ENCODE data around the gene FSTL4. TPM values are rescaled to one million over a fixed set of nuclear protein-coding genes. Genes with fewer than 3 reads are reported as not detected.

The FSTL4 gene
- total RNA-seq, 1 donor from 2014 or later, result not detected

DNA sequence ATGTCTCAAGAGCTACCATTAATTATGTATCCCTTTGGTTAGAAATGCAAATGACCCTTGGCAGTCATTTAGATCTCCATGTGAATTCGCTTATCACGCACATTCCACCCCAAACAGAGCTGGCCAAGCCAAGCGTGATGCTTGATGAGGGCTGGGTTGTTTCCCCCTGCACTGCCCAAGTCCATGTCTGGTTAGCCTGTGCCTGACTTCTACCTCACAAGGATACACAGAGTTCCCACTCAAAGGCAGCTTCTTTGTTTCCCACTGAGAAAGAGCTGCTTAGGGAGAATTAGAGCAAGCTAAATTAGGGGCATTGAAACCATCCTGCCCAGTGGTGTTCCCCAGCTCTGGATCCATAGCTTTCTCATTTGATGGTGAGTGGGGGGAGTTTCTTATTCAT is 87.2 kb downstream of the FSTL4 start:
- H3K27ac ChIP-seq (replicated peaks), result no peak overlapping the region
- intact Hi-C loops (cut with micrococcal nuclease), result no loop called here
- no peak for TF ChIP-seq CTCF (IDR thresholded peaks at IDR 0.05; ENCODE audit: borderline replicate concordance)

DNA sequence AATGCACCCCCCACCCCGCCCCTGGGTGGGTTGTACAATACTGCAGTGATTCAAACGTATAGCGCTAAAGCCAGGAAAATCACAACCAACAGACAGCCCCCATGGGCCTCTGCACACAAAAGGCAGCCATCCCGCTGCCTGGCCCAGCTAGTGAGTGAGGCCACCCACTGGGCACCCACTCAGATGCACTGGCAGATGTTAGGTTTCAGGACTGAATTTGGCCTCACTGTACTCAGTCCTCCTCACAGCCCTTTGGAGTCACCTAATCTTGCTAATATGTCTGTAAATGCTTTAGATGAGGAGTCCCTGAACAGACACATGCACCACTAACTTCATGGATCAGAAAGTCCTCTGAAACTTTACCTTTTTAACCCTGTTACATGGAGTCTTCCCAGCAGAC is 87.7 kb downstream of the FSTL4 start:
- H3K4me3 ChIP-seq, result no peak overlapping the region
- no peak for TF ChIP-seq CTCF (IDR thresholded peaks at IDR 0.05; ENCODE audit: borderline replicate concordance)
- intact Hi-C loops (cut with micrococcal nuclease), result no loop called here
- peaks cover 43% of the 10 kb centered on the region for H3K27me3 ChIP-seq (ENCODE audit: low read depth)
- no peaks in the 10 kb centered on the region for H3K36me3 ChIP-seq
- H3K4me1 ChIP-seq, result no peaks in the 10 kb centered on the region
- no peaks in the 10 kb centered on the region for H3K9me3 ChIP-seq (replicated peaks)
- no peak for DNase-seq
- no peak overlapping the region for H3K27ac ChIP-seq (replicated peaks)

More for the DNA sequence above, 87.2 kb downstream of the FSTL4 start:
- no peak for DNase-seq
- no peaks in the 10 kb centered on the region for H3K36me3 ChIP-seq
- H3K27me3 ChIP-seq (ENCODE audit: low read depth), result peaks cover 43% of the 10 kb centered on the region
- no peaks in the 10 kb centered on the region for H3K4me1 ChIP-seq
- no peak overlapping the region for H3K4me3 ChIP-seq
- no peaks in the 10 kb centered on the region for H3K9me3 ChIP-seq (replicated peaks)

GRCh38 chr5:133523961-133524586 is 88.3 kb downstream of the FSTL4 start:
- Histone ChIP-seq H3K4me3 (no peak overlapping the region), H3K27ac (replicated peaks) (no peak overlapping the region), H3K9me3 (replicated peaks) (no peaks in the 10 kb centered on the region), H3K27me3 (ENCODE audit: low read depth) (peaks cover 43% of the 10 kb centered on the region), H3K4me1 (no peaks in the 10 kb centered on the region), H3K36me3 (no peaks in the 10 kb centered on the region)
- no peak for TF ChIP-seq CTCF (IDR thresholded peaks at IDR 0.05; ENCODE audit: borderline replicate concordance)
- intact Hi-C loops (cut with micrococcal nuclease), result no loop called here
- DNase-seq, result no peak

GRCh38 chr5:133523013-133523658 is 89.2 kb downstream of the FSTL4 start:
- H3K9me3 ChIP-seq (replicated peaks), result no peaks in the 10 kb centered on the region
- H3K27me3 ChIP-seq (ENCODE audit: low read depth), result peaks cover 43% of the 10 kb centered on the region
- no peaks in the 10 kb centered on the region for H3K4me1 ChIP-seq
- DNase-seq, result no peak
- H3K4me3 ChIP-seq, result no peak overlapping the region
- intact Hi-C loops (cut with micrococcal nuclease), result no loop called here
- H3K36me3 ChIP-seq, result no peaks in the 10 kb centered on the region
- H3K27ac ChIP-seq (replicated peaks), result no peak overlapping the region
- TF ChIP-seq CTCF (IDR thresholded peaks at IDR 0.05; ENCODE audit: borderline replicate concordance), result no peak

DNA sequence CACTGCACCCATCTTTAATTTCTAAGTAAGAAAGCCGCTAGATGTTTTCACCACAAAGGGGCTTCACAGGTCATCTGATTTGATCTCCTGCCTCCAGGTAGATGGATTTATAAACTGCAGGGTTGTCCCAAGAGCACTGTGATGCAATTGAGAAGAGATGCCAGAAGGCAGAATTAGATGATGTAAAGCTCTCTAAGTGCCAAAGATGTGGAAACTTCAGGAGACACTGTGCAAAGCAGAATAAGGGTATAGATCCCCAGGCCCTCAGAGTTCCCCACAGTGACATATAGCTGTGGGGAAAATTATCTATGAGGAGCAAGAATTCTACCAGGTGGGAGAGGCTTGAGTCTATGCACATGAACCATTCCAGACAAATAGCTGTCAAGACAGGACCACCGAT is 90.5 kb downstream of the FSTL4 start:
- intact Hi-C loops (cut with micrococcal nuclease), result no loop called here
- H3K4me1 ChIP-seq, result no peaks in the 10 kb centered on the region

More for the DNA sequence above, 90.5 kb downstream of the FSTL4 start:
- H3K27ac ChIP-seq (replicated peaks), result no peak overlapping the region
- H3K9me3 ChIP-seq (replicated peaks), result no peaks in the 10 kb centered on the region
- no peaks in the 10 kb centered on the region for H3K36me3 ChIP-seq
- H3K27me3 ChIP-seq (ENCODE audit: low read depth), result peaks cover 43% of the 10 kb centered on the region
- no peak for DNase-seq
- no peak overlapping the region for H3K4me3 ChIP-seq
- no peak for TF ChIP-seq CTCF (IDR thresholded peaks at IDR 0.05; ENCODE audit: borderline replicate concordance)
